Ishikawa (cell line): ENCODE measurements around the gene TMEM184B.

Experiments used
- CEBPB ChIP-seq: IDR thresholded peaks from 2 replicates; pipeline ENCODE4 v1.6.1; 2012
- CREB1 ChIP-seq: IDR thresholded peaks from 2 replicates; pipeline ENCODE4 v1.6.1; 2012; ENCODE audit warnings: low read depth
- EGR1 ChIP-seq: IDR thresholded peaks from 2 replicates; pipeline ENCODE4 v1.6.1; 2012
- EP300 ChIP-seq: IDR thresholded peaks from 2 replicates; pipeline ENCODE4 v1.6.1; 2012; ENCODE audit warnings: borderline replicate concordance
- FOXM1 ChIP-seq: IDR thresholded peaks from 2 replicates; pipeline ENCODE4 v1.6.1; 2012; ENCODE audit warnings: low read depth, borderline replicate concordance
- MAX ChIP-seq: IDR thresholded peaks from 2 replicates; pipeline ENCODE4 v1.6.1; 2012
- NFIC ChIP-seq: IDR thresholded peaks from 2 replicates; pipeline ENCODE4 v1.6.1; 2012
- RAD21 ChIP-seq: IDR thresholded peaks from 2 replicates; pipeline ENCODE4 v1.6.1; 2012; ENCODE audit warnings: low read depth
- REST ChIP-seq: IDR thresholded peaks from 2 replicates; pipeline ENCODE4 v1.6.1; 2012; ENCODE audit warnings: low read depth, mild to moderate bottlenecking
- TAF1 ChIP-seq: IDR thresholded peaks from 2 replicates; pipeline ENCODE4 v1.6.1; 2012; ENCODE audit warnings: low read depth, mild to moderate bottlenecking
- TCF12 ChIP-seq: IDR thresholded peaks from 2 replicates; pipeline ENCODE4 v1.6.1; 2012; ENCODE audit warnings: low read depth
- TEAD4 ChIP-seq: IDR thresholded peaks from 2 replicates; pipeline ENCODE4 v1.6.1; 2012
- YY1 ChIP-seq: IDR thresholded peaks from 2 replicates; pipeline ENCODE4 v1.6.1; 2012; ENCODE audit warnings: low read depth
- ZBTB7A ChIP-seq: IDR thresholded peaks from 2 replicates; pipeline ENCODE4 v1.6.1; 2012; ENCODE audit warnings: low read depth
- TF ChIP-seq, protein P1 (sequence below): IDR thresholded peaks from 2 replicates; pipeline ENCODE4 v1.6.1; 2012

Gene TMEM184B

GRCh38 chr22:38303974-38304373 lies 31.2 kb upstream of the TMEM184B start:
- TF ChIP-seq RAD21 (no peak), MAX (no peak)

- TF ChIP-seq EP300: no peak
- no peak for TF ChIP-seq TCF12
- no peak for TF ChIP-seq FOXM1
- no peak for TF ChIP-seq YY1
- no peak for TF ChIP-seq RAD21
- no peak for TF ChIP-seq ZBTB7A
- no peak for TF ChIP-seq REST
- TF ChIP-seq MAX: no peak
- TF ChIP-seq TEAD4: no peak
- TF ChIP-seq CEBPB: no peak
- no peak for TF ChIP-seq CREB1
- TF ChIP-seq, protein P1, sequence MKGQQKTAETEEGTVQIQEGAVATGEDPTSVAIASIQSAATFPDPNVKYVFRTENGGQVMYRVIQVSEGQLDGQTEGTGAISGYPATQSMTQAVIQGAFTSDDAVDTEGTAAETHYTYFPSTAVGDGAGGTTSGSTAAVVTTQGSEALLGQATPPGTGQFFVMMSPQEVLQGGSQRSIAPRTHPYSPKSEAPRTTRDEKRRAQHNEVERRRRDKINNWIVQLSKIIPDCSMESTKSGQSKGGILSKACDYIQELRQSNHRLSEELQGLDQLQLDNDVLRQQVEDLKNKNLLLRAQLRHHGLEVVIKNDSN: no peak
- TF ChIP-seq TAF1: no peak
- TF ChIP-seq NFIC: no peak
- TF ChIP-seq EGR1: no peak
Observed at GRCh38 chr22:38302906-38303305, 30.1 kb upstream of the TMEM184B start.

GRCh38 chr22:38300946-38301345 lies 28.1 kb upstream of the TMEM184B start:
- TF ChIP-seq TAF1 (no peak), MAX (no peak), RAD21 (no peak), TCF12 (no peak), EP300 (no peak), CREB1 (no peak), EGR1 (no peak), REST (no peak), ZBTB7A (no peak), TEAD4 (no peak), FOXM1 (no peak)
- TF ChIP-seq, protein P1: no peak

DNA sequence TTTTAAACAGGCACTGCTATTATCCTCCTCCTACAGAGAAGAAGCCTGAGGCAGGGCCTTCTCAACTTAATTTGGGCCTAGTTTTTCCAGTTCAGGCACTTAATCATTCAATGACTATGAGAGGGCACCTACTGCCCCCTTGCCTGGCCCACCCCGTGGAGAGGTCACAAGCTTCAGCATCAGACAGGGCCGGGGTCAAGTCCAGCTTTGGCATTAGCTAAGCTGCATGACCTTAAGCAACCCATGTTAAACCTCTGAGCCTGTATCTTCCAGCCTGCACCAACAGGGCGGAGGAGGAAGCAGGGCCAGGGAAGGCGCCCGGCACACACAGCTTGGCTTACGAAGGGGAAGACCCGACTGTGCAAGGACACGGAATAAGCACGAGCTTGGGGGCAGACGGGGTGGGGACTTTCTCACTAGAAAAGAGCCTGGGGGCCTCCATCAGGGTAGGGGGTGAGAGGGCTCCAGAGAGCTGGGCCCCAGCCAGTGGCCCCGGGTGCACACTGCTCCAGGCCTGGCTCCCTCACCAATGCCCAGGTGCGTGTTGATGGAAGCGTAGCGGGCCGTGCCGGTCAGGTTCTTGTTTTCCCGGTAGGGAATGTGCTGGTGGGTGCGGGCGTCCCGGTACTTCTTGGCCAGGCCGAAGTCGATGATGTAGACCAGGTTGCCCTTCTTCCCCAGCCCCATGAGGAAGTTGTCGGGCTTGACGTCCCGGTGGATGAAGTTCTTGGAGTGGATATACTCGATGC lies 27.6 kb upstream of the TMEM184B start:
- TF ChIP-seq RAD21 (no peak), REST (no peak), EP300 (no peak), CREB1 (no peak), FOXM1 (no peak), TEAD4 (no peak), CEBPB (no peak), YY1 (no peak), ZBTB7A (no peak), MAX (no peak), TCF12 (no peak), EGR1 (no peak), TAF1 (no peak)
- TF ChIP-seq, protein P1: no peak
